Muscle of leg (tissue), 11 donors: ENCODE data around the gene PISD. TPM values are rescaled to one million over a fixed set of nuclear protein-coding genes. Genes with fewer than 3 reads are reported as not detected.

ENCODE experiments used
- DNase-seq: peaks from one replicate; pipeline ENCODE4 v3.0.0; 2013
- H3K27ac ChIP-seq: one replicate; pipeline ENCODE4 v1.5.1; 2013; ENCODE audit warnings: mild to moderate bottlenecking, low read length, control low read depth
- H3K27me3 ChIP-seq: one replicate; pipeline ENCODE4 v1.6.1; 2013; ENCODE audit warnings: low read length; ENCODE audit not compliant: control insufficient read depth, insufficient read depth
- H3K36me3 ChIP-seq: one replicate; pipeline ENCODE4 v1.6.1; 2013; ENCODE audit warnings: low read length; ENCODE audit not compliant: control insufficient read depth, insufficient read depth
- H3K4me1 ChIP-seq: one replicate; pipeline ENCODE4 v1.6.1; 2013; ENCODE audit warnings: low read length; ENCODE audit not compliant: control insufficient read depth, insufficient read depth
- H3K4me3 ChIP-seq: one replicate; pipeline ENCODE4 v1.5.1; 2013; ENCODE audit warnings: low read length, control low read depth
- H3K9me3 ChIP-seq: replicated peaks from 2 replicates; pipeline ENCODE4 v1.6.1; 2013; ENCODE audit warnings: low read depth, low read length; ENCODE audit not compliant: control insufficient read depth
- WGBS: methylation state at CpG from one replicate; pipeline ENCODE4 v1.1.5; 2013; ENCODE audit warnings: missing lambda C conversion rate; ENCODE audit not compliant: insufficient coverage; 5-methylcytosine and 5-hydroxymethylcytosine counted together
- polyA plus RNA-seq, 8 donors: library from polyadenylated mRNA; unstranded; fragments of 120-200 nt; gene quantifications; one replicate each; pipeline versions ENCODE4 v1.2.1 to v1.2.3, GENCODE V29; 2013; ENCODE audit warnings: inconsistent platforms in 1 of 8, low replicate concordance in 1 of 8; ENCODE audit not compliant: insufficient read length in 8 of 8, insufficient read depth in 1 of 8
- total RNA-seq: library from RNA; stranded (reverse); fragments of 120-200 nt; gene quantifications from one replicate; pipeline ENCODE4 v1.2.4, GENCODE V29; 2013

PISD gene
- total and polyA plus RNA-seq, 9 donors: 16.1 to 22.6 (median 19.5) TPM

DNA sequence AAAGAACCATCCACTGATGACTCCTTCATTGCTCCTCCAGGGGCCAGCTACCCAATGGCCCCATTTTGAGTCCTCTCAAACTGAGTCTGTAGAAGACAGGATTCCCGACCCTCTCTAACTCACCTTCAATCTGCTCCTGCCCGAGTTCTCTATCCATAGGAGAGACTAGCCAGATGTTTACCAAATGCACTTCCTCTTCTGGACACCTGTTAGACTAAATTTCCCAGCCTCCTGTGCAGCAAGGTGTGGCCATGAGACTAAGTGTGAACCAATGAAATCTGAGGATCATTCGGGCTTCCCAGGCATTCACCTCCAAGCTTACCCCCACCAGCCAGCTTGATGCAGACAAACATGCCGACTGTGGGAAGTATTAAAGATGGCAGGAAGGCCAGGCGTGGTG lies 7.6 kb downstream of the PISD start:
- Histone ChIP-seq H3K27me3 (no peaks in the 10 kb centered on the region), H3K36me3 (peaks cover 11% of the 10 kb centered on the region), H3K9me3 (no peaks in the 10 kb centered on the region), H3K27ac (no peak overlapping the region), H3K4me3 (no peak overlapping the region), H3K4me1 (no peaks in the 10 kb centered on the region)
- 100% methylated on average over 3 of the region's 5 CpGs for WGBS
- no peak for DNase-seq

DNA sequence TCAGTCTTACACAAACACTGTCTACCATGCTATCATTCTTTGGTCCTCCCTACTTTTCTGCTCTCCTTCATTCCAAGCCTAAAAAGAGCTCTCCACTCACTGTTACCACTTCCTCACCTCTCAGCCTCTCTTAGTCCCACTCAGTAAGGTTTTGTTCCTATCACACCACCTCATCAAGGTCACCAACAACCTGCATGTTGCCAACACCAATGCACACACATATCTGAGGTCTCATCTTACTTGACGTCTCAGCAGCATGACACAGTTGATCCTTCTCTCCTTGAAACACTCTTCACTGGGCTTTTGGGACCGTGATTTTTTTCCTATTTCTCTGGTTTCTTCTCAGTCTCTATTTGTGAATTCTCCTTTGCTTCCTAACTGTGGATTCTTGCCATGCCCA lies 8.1 kb downstream of the PISD start:
- Histone ChIP-seq H3K4me1 (no peaks in the 10 kb centered on the region), H3K27me3 (no peaks in the 10 kb centered on the region), H3K4me3 (no peak overlapping the region), H3K36me3 (peaks cover 15% of the 10 kb centered on the region), H3K9me3 (no peaks in the 10 kb centered on the region), H3K27ac (no peak overlapping the region)
- 79% methylated on average over 2 of the region's 2 CpGs for WGBS
- no peak for DNase-seq

DNA sequence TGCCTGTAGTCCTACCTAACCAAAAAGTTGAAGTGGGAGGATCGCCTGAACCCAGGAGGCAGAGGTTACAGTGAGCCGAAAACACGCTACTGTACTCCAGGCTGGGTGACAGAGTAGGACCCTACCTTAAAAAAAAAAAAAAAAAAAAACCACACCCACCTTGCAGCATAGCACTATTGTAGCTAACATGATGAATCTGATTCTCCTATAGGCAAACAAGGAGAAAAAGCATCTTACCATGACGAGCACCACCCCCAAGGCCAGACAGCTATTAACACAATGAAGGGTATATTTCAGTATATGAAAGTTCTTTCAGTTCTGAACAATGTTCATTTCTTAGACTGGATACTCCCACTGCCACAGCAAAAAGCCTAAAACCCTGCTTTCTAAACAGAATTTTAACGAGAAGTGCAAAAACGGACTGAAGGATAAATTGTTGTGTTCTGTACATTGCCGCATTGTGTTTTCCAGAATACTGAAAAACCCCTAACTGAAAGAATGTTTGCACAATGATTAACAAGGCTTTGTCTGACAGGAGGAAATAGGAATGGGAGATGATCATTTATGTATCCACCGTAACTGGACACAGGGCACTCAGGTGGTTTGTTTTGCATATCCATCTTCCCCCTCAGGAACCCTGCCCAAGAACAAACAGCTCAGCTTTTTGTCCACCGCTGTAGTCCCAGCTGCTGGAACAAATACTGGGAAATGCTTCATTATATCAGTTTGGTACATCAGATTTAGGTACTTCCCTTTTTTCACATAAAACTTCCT lies 8.9 kb downstream of the PISD start:
- H3K27me3 ChIP-seq: no peaks in the 10 kb centered on the region
- H3K36me3 ChIP-seq: peaks cover 22% of the 10 kb centered on the region
- no peak overlapping the region for H3K27ac ChIP-seq
- H3K4me3 ChIP-seq: no peak overlapping the region
- no peaks in the 10 kb centered on the region for H3K4me1 ChIP-seq
- no peak for DNase-seq
- no CpG with 5 or more reads among the region's 9 CpGs for WGBS
- no peaks in the 10 kb centered on the region for H3K9me3 ChIP-seq

DNA sequence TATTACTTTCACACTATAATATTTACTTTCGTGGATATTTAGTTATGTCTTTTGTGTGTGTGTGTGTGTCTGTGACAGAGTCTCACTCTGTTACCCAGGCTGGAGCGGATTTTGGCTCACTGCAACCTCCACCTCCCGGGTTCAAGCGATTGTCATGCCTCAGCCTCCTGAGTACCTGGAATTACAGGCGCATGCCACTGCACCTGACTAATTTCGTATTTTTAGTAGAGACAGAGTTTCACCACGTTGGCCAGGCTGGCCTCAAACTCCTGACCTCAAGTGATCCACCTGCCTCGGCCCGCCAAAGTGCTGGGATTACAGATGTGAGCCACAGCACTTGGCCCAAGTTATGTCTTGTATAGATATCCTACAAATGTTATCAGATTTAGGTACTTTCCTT lies 9.9 kb downstream of the PISD start:
- Histone ChIP-seq H3K36me3 (peaks cover 32% of the 10 kb centered on the region), H3K9me3 (no peaks in the 10 kb centered on the region), H3K27me3 (no peaks in the 10 kb centered on the region), H3K4me1 (no peaks in the 10 kb centered on the region), H3K4me3 (no peak overlapping the region), H3K27ac (no peak overlapping the region)
- WGBS: 89% methylated on average over 5 of the region's 9 CpGs
- no peak for DNase-seq

DNA sequence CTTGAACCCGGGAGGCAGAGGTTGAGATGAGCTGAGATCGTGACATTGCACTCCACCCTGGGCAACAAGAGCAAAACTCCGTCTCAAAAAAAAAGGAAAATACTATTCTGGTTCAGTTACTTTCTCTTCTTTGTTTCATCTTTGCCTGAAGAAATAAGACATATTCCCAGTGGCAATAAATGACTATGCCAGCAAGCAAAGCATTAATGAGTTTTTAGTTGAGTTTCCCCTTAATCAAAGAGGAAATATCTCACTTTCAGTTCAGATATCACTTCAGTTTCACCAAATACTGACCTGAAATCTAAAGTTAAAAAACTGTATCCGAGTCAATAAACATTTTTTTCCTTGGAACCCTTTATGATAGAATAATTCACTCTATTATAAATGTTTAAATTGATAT lies 10.4 kb downstream of the PISD start:
- Histone ChIP-seq H3K36me3 (peaks cover 36% of the 10 kb centered on the region), H3K4me3 (no peak overlapping the region), H3K9me3 (no peaks in the 10 kb centered on the region), H3K27ac (no peak overlapping the region), H3K4me1 (no peaks in the 10 kb centered on the region), H3K27me3 (no peaks in the 10 kb centered on the region)
- no peak for DNase-seq
- no CpG with 5 or more reads among the region's 4 CpGs for WGBS

DNA sequence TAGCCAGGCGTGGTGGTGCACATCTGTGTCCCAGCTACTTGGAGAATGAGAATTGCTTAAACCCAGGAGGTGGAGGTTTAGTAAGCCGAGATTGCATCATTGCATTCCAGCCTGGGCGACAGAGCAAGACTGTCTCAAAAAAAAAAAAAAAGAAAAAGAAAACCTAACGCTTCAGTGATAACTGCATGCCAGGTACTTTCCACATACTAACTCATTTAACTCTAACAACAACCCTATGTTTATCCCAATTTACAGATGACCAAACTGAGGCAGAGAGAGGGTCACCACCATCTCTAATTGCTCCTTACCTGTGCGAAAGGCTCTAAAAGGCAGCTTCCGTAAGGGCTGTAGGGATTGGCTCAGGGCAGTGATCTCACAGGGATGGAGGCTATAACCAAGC lies 11.6 kb downstream of the PISD start:
- H3K4me1 ChIP-seq: no peaks in the 10 kb centered on the region
- H3K9me3 ChIP-seq: no peaks in the 10 kb centered on the region
- no peak overlapping the region for H3K4me3 ChIP-seq
- WGBS: no CpG with 5 or more reads among the region's 6 CpGs
- H3K27ac ChIP-seq: no peak overlapping the region
- peaks cover 38% of the 10 kb centered on the region for H3K36me3 ChIP-seq
- no peak for DNase-seq
- H3K27me3 ChIP-seq: no peaks in the 10 kb centered on the region

DNA sequence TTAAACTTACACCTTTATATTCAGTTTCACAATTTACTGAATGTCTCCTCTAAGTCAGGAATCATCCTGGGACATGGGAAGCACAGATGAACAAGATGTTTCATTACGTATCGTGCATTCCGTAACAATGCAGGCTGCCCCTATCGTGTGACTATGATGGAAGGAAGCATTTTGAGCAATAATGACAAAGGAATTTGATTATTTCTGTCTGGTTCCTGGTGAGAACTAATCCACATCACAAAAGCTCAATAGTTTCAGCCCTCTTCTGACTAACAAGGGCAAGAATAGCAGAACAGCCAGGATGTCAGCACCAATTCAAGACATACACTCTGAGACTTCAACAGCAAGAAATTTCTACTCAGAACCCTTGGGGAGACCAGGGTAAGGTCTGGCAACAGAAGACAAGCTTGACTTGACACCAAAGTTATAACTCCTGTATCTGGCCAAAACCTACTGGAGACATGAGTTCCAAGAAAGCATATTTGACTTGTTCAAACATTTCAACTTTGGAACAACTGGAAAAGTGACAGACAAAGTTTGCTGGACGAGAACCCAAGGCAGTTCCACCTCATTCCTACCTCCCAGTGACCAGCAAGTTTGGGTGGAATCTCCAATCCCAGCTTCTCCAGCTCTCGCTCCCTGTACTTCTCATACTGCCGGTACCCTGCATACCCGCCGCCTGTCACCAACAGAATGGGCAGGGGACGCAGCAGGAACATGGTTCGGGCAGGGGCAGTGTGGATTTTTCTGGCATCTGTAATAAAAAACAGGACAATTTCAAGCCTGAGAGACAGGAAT lies 14.3 kb downstream of the PISD start:
- H3K4me1 ChIP-seq: no peaks in the 10 kb centered on the region
- no peak overlapping the region for H3K27ac ChIP-seq
- peaks cover 37% of the 10 kb centered on the region for H3K36me3 ChIP-seq
- 90% methylated on average over 4 of the region's 11 CpGs for WGBS
- no peaks in the 10 kb centered on the region for H3K27me3 ChIP-seq
- no peak for DNase-seq
- H3K9me3 ChIP-seq: no peaks in the 10 kb centered on the region
- H3K4me3 ChIP-seq: no peak overlapping the region

DNA sequence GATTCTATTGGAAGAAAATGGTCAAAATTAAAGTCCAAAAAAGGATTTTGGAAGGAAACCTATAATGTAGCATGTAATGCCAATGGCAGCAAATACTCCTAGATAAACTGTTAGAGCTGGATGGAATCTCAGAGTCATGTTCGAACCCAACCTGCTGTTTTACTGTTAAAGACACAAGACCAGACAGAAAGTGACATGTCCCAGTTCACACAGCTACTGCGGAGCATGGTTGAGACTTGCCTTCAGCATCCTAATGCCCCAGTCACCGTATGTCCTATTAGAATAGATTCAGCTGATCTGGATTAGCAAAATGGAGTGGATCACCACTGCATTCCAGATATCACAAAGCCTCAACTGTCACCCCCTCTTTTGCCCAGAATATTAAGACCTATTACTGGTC lies 14.9 kb downstream of the PISD start:
- no peaks in the 10 kb centered on the region for H3K27me3 ChIP-seq
- no peak for DNase-seq
- no peak overlapping the region for H3K27ac ChIP-seq
- 100% methylated on average over 2 of the region's 3 CpGs for WGBS
- H3K4me1 ChIP-seq: no peaks in the 10 kb centered on the region
- H3K9me3 ChIP-seq: no peaks in the 10 kb centered on the region
- H3K4me3 ChIP-seq: no peak overlapping the region
- peaks cover 39% of the 10 kb centered on the region for H3K36me3 ChIP-seq

DNA sequence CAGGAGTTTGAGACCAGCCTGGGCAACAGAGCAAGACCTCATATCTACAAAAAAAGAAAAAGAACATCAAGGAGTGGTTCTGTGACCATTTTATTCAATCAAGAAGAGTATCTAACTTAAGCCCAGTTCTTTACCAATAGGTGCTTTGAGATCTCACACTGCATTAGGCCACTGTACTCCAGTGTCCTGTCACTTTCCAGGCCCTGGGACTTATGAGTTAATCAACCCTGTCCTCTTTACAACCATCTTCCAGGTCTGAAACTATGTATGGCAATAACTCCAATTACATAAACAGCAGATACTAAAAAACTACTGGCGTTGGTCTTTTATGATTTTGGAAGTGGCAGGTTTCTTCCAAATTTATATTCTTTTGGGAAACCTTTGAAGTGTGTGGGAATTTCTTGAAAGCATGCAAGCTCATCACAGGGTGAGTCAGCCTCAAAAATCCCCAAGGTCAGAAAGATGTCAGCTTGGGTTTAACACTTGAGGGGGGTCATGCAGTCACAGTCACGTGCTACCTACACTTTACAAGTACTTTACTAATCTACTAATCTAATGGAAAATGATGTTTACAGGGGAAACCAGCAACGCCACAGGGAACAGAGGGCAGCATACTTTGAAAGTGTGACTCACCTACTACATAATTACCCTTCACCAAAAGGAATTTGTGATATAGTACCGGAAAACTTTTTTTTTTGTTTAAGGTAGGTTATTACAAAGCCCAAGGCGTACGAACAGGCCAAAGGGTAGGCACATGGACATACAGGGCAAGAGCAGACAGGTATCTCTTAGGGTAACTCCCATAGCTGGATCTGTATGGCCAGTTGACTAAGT lies 15.6 kb downstream of the PISD start:
- WGBS: 95% methylated on average over 3 of the region's 6 CpGs
- H3K36me3 ChIP-seq: peaks cover 42% of the 10 kb centered on the region
- no peaks in the 10 kb centered on the region for H3K9me3 ChIP-seq
- no peak for DNase-seq
- H3K4me3 ChIP-seq: no peak overlapping the region
- no peak overlapping the region for H3K27ac ChIP-seq
- H3K27me3 ChIP-seq: no peaks in the 10 kb centered on the region
- H3K4me1 ChIP-seq: no peaks in the 10 kb centered on the region
